ENCODE measurements around the gene ZNF445. TPM values are rescaled to one million over a fixed set of nuclear protein-coding genes. Genes with fewer than 3 reads are reported as not detected.
A peak's percentile ranks its signal among the peaks of the same experiment; 100 is the strongest.
"Not testable (repeated sequence)": the region's sequence is repeated elsewhere in the genome, so short reads cannot be mapped to it uniquely, and the experiment has no call there.

The ZNF445 gene
- total and polyA plus RNA-seq, 12 donors, result 1.6 to 18.6 (median 15.4) TPM

- ATAC-seq (no peak), DNase-seq (no peak)
- 75 to 76% methylated on average over 5 of the region's 5 CpGs for WGBS, 2 donors
- Histone ChIP-seq H3K4me3 (no peak overlapping the region), H3K36me3 (peaks cover 0 to 50% (median 8%) of the 10 kb centered on the region in 9 donors), H3K27ac (no peak overlapping the region), H3K9me3 (no peaks in the 10 kb centered on the region), H3K27me3 (no peaks in the 10 kb centered on the region), H3K4me1 (peaks cover 0 to 35% (median 5%) of the 10 kb centered on the region in 9 donors)
- no peak for TF ChIP-seq CTCF (IDR thresholded peaks at IDR 0.05)
- intact Hi-C loops (cut with DNase I), result loop anchor here in 2 of 10 donors (10.0 kb wide), 1 partner anchor 145 kb away; no protein-coding TSS in a partner anchor
Measured at GRCh38 chr3:44469914-44470313, 7.6 kb downstream of the ZNF445 start.

GRCh38 chr3:44468572-44469520, 8.6 kb downstream of the ZNF445 start:
- Histone ChIP-seq H3K4me3 (no peak overlapping the region), H3K9me3 (no peaks in the 10 kb centered on the region), H3K36me3 (peaks cover 0 to 60% (median 13%) of the 10 kb centered on the region in 9 donors), H3K27me3 (no peaks in the 10 kb centered on the region), H3K4me1 (peaks cover 0 to 27% (median 5%) of the 10 kb centered on the region in 9 donors), H3K27ac (peak overlapping the region in 1 of 10 donors; percentile 12)
- no peak for ATAC-seq
- TF ChIP-seq CTCF (IDR thresholded peaks at IDR 0.05), result no peak
- 71 to 76% methylated on average over 10 of the region's 10 CpGs for WGBS, 2 donors
- intact Hi-C loops (cut with DNase I), result no loop called here
- no peak for DNase-seq

GRCh38 chr3:44468099-44468537, 9.4 kb downstream of the ZNF445 start:
- H3K36me3 ChIP-seq, result peaks cover 0 to 67% (median 21%) of the 10 kb centered on the region in 9 donors
- H3K27me3 ChIP-seq; ATAC-seq; H3K27ac ChIP-seq; DNase-seq; H3K9me3 ChIP-seq; H3K4me3 ChIP-seq; intact Hi-C loops (cut with DNase I): not testable (repeated sequence)
- WGBS, 2 donors, result 86 to 91% methylated on average over 2 of the region's 2 CpGs
- H3K4me1 ChIP-seq, result peaks cover 0 to 25% (median 5%) of the 10 kb centered on the region in 9 donors

GRCh38 chr3:44467241-44467640, 10.2 kb downstream of the ZNF445 start:
- intact Hi-C loops (cut with DNase I), result no loop called here
- WGBS, 2 donors, result 7 to 22% methylated on average over 1 of the region's 1 CpG
- ATAC-seq (no peak), DNase-seq (no peak)
- Histone ChIP-seq H3K9me3 (no peaks in the 10 kb centered on the region), H3K27ac (no peak overlapping the region), H3K36me3 (peaks cover 0 to 76% (median 23%) of the 10 kb centered on the region in 9 donors), H3K27me3 (no peaks in the 10 kb centered on the region), H3K4me1 (peaks cover 0 to 22% (median 5%) of the 10 kb centered on the region in 9 donors), H3K4me3 (no peak overlapping the region)
- TF ChIP-seq CTCF (IDR thresholded peaks at IDR 0.05), result no peak

GRCh38 chr3:44464920-44465319, 12.6 kb downstream of the ZNF445 start:
- H3K36me3 ChIP-seq, result peaks cover 0 to 88% (median 29%) of the 10 kb centered on the region in 9 donors
- intact Hi-C loops (cut with DNase I); ATAC-seq; H3K4me3 ChIP-seq; H3K27ac ChIP-seq; H3K4me1 ChIP-seq; DNase-seq; H3K27me3 ChIP-seq: not testable (repeated sequence)
- WGBS, 2 donors, result 95 to 98% methylated on average over 7 of the region's 7 CpGs
- peaks cover 0 to 20% (median 12%) of the 10 kb centered on the region in 11 donors for H3K9me3 ChIP-seq
